K562 (cell line): Measurements from ENCODE around the gene RIPOR1. TPM values are rescaled to one million over a fixed set of nuclear protein-coding genes. Genes with fewer than 3 reads are reported as not detected.

Experiments used
- CC2D1A ChIP-seq: fragments of 450-650 bp; IDR thresholded peaks from 2 replicates; pipeline ENCODE4 v1.6.1; 2017; ENCODE audit warnings: mild to moderate bottlenecking
- CEBPZ ChIP-seq: fragments of 150-350 bp; IDR thresholded peaks from 2 replicates; pipeline ENCODE4 v1.6.1; 2014; ENCODE audit warnings: low read depth, mild to moderate bottlenecking, low read length, borderline replicate concordance
- GABPB1 ChIP-seq: sonication (generic); formaldehyde crosslinking; IDR thresholded peaks from 2 replicates; pipeline ENCODE4 v1.8.0; 2022; ENCODE audit warnings: mild to moderate bottlenecking, missing genetic modification reagents
- GATA2 ChIP-seq: sonication (generic); formaldehyde crosslinking; IDR thresholded peaks from 2 replicates; pipeline ENCODE4 v1.4.0; 2020; ENCODE audit warnings: mild to moderate bottlenecking, missing genetic modification reagents
- HDAC2 ChIP-seq: fragments of 450-650 bp; IDR thresholded peaks from 2 replicates; pipeline ENCODE4 v1.6.1; 2016; ENCODE audit warnings: mild to moderate bottlenecking
- HDAC6 ChIP-seq: IDR thresholded peaks from 2 replicates; pipeline ENCODE4 v1.6.1; 2012; ENCODE audit warnings: low read depth, mild to moderate bottlenecking, control low read depth, inconsistent platforms, low read length, moderate library complexity
- POLR3G ChIP-seq: IDR thresholded peaks from 2 replicates; pipeline ENCODE4 v1.6.1; 2011; ENCODE audit not compliant: insufficient read length, insufficient replicate concordance; ENCODE audit errors: extremely low read depth
- RFX5 ChIP-seq: IDR thresholded peaks from 2 replicates; pipeline ENCODE4 v1.6.1; 2011; ENCODE audit warnings: low read depth, mild to moderate bottlenecking, improper control_type of control experiment, low read length
- RNF219 ChIP-seq: fragments of 250-450 bp; sonication (Bioruptor Pico); IDR thresholded peaks from 2 replicates; pipeline ENCODE4 v1.5.0; 2022; ENCODE audit warnings: mild to moderate bottlenecking
- SP2 ChIP-seq: IDR thresholded peaks from 2 replicates; pipeline ENCODE4 v1.6.1; 2011; ENCODE audit warnings: mild to moderate bottlenecking, low read depth, low read length, moderate library complexity; ENCODE audit not compliant: poor library complexity, severe bottlenecking; ENCODE audit errors: extremely low read depth
- SRSF9 ChIP-seq: fragments of 200-400 bp; formaldehyde crosslinking; IDR thresholded peaks from 2 replicates; pipeline ENCODE4 v1.6.1; 2017; ENCODE audit warnings: low read depth, low read length, borderline replicate concordance
- ZBTB5 ChIP-seq: fragments of 450-650 bp; IDR thresholded peaks from 2 replicates; pipeline ENCODE4 v1.6.1; 2017; ENCODE audit warnings: antibody characterized with exemption
- ZNF140 ChIP-seq: fragments of 250-450 bp; sonication (Bioruptor Pico); IDR thresholded peaks from 2 replicates; pipeline ENCODE4 v1.8.0; 2021; ENCODE audit warnings: moderate library complexity, mild to moderate bottlenecking, inconsistent platforms
- ZNF263 ChIP-seq: sonication (generic); formaldehyde crosslinking; IDR thresholded peaks from 2 replicates; pipeline ENCODE4 v1.8.0; 2022; ENCODE audit warnings: mild to moderate bottlenecking, missing genetic modification reagents, borderline replicate concordance
- ZNF518B ChIP-seq: fragments of 250-450 bp; sonication (Bioruptor Pico); IDR thresholded peaks from 2 replicates; pipeline ENCODE4 v1.5.0; 2021; ENCODE audit warnings: mild to moderate bottlenecking, moderate library complexity
- ZNF76 ChIP-seq: fragments of 250-450 bp; sonication (Bioruptor Pico); IDR thresholded peaks from 2 replicates; pipeline ENCODE4 v1.4.0; 2020; ENCODE audit warnings: mild to moderate bottlenecking, moderate library complexity, borderline replicate concordance
- ZSCAN32 ChIP-seq: fragments of 450-650 bp; formaldehyde crosslinking; IDR thresholded peaks from 2 replicates; pipeline ENCODE4 v1.4.0; 2020; ENCODE audit warnings: mild to moderate bottlenecking, moderate library complexity
- polyA plus RNA-seq, 8 experiments: library from polyadenylated mRNA; depleted of rRNA in 4 of 8; stranded (reverse) in 5 of 8; unstranded in 3 of 8; fragments of >200 nt; fragmentation: Nextera tagmentation in 2 of 8; fragmentation: Illumina TruSeq in 1 of 8; extraction: Ambion mirVana in 2 of 8; extraction: Trizol in 1 of 8; gene quantifications; 2 replicates each; pipeline versions ENCODE4 v1.2.1 to v1.2.3, GENCODE V29; 2011 to 2014; ENCODE audit warnings: inconsistent platforms in 1 of 8, missing spikeins in 1 of 8
- total RNA-seq, 7 experiments: library from RNA; depleted of rRNA in 6 of 7; stranded (reverse); fragments of >200 nt in 6 of 7; fragmentation: Illumina TruSeq in 2 of 7; extraction: Trizol in 2 of 7; gene quantifications; 2 replicates each; pipeline versions ENCODE4 v1.2.1 to v1.2.3, GENCODE V29; 2011 to 2021; ENCODE audit warnings: low replicate concordance in 1 of 7

The RIPOR1 gene
- total and polyA plus RNA-seq, 9 of the 15 experiments (the other 6 are each of a cell fraction or from before 2014, with no cell fraction given), result 0.36 to 31.1 (median 3.0) TPM

GRCh38 chr16:67480833-67481560, 47.6 kb upstream of the RIPOR1 start, which contains the start of gene ATP6V0D1 (continued):
- TF ChIP-seq CEBPZ (no peak), RNF219 (CRISPR knock-in tag) (no peak), ZNF140 (no peak), GABPB1 (CRISPR knock-in tag) (peak; percentile 84), ZBTB5 (no peak), GATA2 (CRISPR knock-in tag) (no peak), ZSCAN32 (CRISPR knock-in tag) (no peak), POLR3G (no peak), CC2D1A (no peak), HDAC6 (no peak), SP2 (peak; percentile 31), ZNF263 (CRISPR knock-in tag) (peak; percentile 61), ZNF518B (CRISPR knock-in tag) (no peak), SRSF9 (no peak), ZNF76 (no peak), HDAC2 (peak; percentile 88), RFX5 (no peak)
